ENCODE measurements around the gene RERE.

DNA sequence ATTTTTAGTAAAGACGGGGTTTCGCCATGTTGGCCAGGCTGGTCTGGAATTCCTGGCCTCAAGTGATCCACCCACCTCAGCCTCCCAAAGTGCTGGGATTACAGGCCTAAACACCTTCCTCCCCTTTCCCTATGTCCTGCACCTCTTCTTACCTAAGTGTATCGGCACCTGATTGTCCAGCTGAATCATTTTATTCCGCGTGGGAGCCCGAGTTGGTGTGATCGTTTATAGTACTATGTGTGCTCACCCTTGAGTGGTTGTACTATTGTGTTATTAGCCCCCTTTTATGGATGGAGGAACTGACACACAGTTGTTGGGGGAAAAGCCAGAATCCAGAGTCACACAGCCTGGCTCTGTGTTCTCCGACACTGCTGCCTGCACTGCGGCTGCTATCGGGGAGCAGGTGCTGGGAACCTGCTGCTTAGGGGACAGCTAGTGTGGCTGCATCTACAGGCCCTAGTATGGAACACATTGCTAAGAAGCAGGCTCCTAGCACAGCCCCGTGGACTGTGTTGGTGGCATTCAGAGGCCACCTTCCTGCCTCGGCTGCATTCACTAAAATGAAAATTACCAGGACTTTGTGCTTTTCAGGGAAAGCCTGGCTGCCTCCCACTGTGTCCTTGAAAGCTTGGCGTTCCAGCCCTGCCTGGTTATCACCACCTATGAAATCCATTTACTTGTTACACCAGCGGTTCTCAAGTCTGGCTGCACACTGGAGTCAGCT is 39.4 kb upstream of the RERE start:
- no peak for TF ChIP-seq YY1 (IDR thresholded peaks at IDR 0.05; ENCODE audit: low read depth)
- TF ChIP-seq RAD21 (IDR thresholded peaks at IDR 0.05; ENCODE audit: low read depth): no peak
- no peak for TF ChIP-seq NFIC (IDR thresholded peaks at IDR 0.05)
- TF ChIP-seq, protein P1, sequence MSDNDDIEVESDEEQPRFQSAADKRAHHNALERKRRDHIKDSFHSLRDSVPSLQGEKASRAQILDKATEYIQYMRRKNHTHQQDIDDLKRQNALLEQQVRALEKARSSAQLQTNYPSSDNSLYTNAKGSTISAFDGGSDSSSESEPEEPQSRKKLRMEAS (IDR thresholded peaks at IDR 0.05): no peak
- TF ChIP-seq EP300 (IDR thresholded peaks at IDR 0.05; ENCODE audit: borderline replicate concordance): no peak
- no peak for TF ChIP-seq TAF1 (IDR thresholded peaks at IDR 0.05; ENCODE audit: low read depth)
- no peak for TF ChIP-seq EGR1 (IDR thresholded peaks at IDR 0.05)
- TF ChIP-seq, protein P2, sequence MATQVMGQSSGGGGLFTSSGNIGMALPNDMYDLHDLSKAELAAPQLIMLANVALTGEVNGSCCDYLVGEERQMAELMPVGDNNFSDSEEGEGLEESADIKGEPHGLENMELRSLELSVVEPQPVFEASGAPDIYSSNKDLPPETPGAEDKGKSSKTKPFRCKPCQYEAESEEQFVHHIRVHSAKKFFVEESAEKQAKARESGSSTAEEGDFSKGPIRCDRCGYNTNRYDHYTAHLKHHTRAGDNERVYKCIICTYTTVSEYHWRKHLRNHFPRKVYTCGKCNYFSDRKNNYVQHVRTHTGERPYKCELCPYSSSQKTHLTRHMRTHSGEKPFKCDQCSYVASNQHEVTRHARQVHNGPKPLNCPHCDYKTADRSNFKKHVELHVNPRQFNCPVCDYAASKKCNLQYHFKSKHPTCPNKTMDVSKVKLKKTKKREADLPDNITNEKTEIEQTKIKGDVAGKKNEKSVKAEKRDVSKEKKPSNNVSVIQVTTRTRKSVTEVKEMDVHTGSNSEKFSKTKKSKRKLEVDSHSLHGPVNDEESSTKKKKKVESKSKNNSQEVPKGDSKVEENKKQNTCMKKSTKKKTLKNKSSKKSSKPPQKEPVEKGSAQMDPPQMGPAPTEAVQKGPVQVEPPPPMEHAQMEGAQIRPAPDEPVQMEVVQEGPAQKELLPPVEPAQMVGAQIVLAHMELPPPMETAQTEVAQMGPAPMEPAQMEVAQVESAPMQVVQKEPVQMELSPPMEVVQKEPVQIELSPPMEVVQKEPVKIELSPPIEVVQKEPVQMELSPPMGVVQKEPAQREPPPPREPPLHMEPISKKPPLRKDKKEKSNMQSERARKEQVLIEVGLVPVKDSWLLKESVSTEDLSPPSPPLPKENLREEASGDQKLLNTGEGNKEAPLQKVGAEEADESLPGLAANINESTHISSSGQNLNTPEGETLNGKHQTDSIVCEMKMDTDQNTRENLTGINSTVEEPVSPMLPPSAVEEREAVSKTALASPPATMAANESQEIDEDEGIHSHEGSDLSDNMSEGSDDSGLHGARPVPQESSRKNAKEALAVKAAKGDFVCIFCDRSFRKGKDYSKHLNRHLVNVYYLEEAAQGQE (IDR thresholded peaks at IDR 0.05; ENCODE audit: low read depth): no peak
- TF ChIP-seq TEAD4 (IDR thresholded peaks at IDR 0.05): no peak
- TF ChIP-seq FOXM1 (IDR thresholded peaks at IDR 0.05; ENCODE audit: borderline replicate concordance, low read depth): no peak
- TF ChIP-seq CREB1 (IDR thresholded peaks at IDR 0.05; ENCODE audit: low read depth): no peak

Data from Ishikawa (cell line).